GM19468 (cell line): ENCODE results near the gene CYLD.

ENCODE experiments used
- ATAC-seq: cut with Tn5 transposase; IDR thresholded peaks from one replicate; pipeline ENCODE4 v1.9.1; 2021; ENCODE audit warnings: mild to moderate bottlenecking, moderate library complexity, moderate number of reproducible peaks; ENCODE audit not compliant: unreplicated experiment; ENCODE audit errors: extremely low read depth

The CYLD gene

DNA sequence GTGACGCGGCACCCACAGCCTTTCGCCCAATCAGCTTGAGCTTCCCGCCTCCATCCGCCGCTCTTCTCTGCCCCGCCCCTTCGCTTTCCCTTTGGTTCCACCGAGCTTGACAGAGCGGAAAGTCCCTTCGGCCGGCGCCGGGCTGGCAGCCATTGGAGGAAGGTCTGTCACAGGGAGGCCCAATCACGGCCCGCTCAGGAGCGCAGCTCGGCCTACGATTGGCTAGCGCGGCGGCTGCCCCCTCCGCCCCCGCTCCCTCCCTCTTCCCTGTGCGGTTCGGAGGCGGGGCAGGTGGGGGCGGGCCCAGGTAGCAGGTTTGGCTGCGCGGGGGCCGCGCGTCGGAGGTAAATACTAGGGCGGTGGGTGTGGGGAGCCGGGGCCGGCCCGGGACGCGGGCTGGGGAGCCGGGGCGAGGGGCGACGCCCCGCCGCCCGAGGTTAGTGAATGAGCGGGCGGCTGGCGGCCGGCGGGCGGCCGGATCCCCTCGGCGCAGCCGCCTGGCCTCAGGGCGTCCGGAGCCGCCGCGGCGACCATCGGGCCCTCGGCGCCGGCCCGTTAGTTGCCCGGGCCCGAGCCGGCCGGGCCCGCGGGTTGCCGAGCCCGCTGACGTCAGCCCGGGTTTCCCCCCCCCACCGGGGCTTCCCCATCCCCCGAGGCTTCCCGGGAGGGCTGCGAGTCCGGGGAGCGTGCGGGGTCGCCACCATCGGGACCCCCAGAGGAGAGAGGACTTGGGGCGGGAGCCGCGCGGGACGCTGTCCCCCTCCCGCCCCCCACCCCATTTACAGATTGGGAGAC lies at the start of gene CYLD:
Gene CYLD, plus strand, starts transcription at position 306 of the 795 bp plus-strand sequence. CDS start 7,613 bp downstream, outside the sequence.
- peak; percentile 89 for ATAC-seq

DNA sequence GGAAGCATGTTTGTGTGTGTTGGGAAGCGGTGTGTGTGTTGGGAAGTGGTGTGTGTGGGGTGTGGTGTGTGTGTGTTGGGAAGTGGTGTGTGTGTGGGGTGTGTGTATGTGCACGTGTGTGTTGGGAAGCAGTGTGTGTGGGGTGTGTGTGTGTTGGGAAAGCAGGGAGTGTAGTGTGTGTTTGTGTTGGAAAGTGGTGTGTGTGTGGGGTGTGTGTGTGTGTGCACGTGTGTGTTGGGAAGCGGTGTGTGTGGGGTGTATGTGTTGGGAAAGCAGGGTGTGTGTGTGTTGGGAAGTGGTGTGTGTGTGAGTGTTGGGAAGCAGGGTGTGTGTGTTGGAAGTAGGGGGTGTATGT lies 49.3 kb upstream of the CYLD start:
- ATAC-seq: no peak

DNA sequence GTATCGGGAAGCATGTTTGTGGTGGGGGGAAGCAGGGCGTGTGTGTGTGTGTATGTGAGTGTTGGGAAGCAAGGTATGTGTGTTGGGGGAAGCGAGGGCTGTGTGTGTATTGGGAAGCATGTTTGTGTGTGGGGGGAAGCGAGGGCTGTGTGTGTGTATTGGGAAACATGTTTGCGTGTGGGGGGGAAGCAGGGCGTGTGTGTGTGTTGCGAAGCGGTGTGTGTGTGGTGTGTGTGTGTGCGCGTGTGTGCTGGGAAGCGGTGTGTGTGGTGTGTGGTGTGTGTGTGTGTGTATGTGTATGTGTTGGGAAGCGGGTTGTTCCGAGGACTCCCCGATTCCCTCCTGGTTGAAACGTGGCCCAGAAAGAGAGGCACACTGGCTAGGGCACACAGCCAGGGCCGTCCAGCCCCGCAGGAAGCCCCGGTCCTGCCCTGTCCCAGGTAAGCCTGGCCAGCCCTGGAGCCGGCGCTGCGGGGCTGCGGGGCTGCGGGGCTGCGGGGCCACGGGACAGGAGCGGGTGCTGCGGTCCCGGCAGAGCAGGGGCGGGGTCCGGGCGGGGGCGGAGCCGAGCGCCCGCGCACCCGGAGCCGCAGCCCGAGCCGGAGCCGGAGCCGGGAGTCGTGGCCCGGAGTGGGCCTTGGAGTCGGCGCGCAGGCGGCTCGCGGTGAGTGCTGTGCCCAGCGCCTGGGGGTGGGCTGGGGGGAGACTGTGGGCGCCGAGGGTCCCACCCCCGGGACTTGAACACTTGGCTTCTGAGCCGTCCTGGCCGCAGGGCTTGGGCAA lies 48.7 kb upstream of the CYLD start, which contains the start of gene NOD2:
Gene NOD2, plus strand, starts transcription at position 608 of the 783 bp plus-strand sequence. CDS start 5,890 bp downstream, outside the sequence.
- no peak for ATAC-seq

DNA sequence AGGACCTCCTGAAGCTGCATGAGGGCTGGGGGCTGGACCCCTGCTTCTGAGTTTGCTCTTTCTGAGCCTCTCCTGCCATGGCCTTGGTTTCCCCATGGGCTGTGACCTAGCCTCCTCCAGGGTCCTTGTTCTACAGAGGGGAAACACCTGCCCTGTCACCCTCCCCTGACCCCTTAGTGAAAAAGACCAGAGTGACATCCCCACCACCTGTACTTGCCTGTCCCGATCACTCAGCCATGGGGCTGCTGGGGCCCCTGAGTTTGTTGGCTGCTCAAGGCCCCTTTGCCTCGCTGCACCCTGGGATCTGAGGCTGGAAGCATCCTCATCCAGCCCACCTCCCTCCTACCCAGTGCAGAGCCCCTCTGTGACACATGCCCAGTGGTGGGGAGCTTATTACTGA lies 47.7 kb upstream of the CYLD start:
- no peak for ATAC-seq

DNA sequence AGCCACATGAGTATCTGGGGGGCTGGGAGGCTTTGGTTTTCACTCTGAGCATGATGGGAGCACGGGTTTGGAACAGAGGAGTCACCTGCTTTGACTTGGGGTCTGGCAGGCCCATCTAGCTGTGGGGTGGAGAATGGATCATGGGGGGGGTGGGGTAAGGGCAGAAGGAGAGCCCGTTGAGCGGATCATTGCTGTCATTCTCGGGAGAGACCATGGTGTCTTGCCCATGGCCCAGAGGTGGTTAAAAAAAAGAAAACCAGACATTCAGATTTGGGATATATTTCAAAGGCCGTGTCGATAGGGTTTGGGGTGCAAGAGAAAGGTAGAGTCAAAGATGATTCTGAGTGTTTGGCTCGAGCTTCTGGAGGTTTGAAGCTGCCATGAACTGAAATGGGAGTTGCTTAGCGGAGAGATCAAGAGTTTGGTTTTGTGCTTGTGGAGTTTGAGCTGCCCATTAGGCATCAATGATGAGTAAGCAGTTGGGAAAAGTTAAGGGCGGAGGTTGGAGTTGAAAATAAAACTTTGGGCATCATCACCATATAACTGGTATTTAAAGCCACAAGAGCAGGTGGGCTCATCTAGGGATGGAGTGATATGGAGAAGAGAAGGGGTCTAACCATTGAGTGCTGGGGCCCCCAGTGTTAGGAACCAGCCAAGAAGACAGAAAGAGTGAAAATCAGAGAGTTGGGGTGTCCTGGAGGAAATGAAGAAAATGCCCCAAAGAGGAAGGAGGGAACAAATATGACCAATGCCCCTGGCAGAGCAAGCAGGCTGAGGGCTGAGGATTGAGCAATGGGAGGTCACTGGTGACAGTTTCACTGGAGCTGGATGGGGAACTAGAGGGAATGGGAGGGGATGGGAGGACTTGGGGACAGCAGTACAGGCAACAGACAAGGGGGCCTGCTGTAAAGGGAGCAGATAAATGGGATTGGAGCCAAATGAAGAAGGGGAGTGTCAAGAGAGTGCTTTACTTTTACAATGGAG lies 46.6 kb upstream of the CYLD start:
- no peak for ATAC-seq

DNA sequence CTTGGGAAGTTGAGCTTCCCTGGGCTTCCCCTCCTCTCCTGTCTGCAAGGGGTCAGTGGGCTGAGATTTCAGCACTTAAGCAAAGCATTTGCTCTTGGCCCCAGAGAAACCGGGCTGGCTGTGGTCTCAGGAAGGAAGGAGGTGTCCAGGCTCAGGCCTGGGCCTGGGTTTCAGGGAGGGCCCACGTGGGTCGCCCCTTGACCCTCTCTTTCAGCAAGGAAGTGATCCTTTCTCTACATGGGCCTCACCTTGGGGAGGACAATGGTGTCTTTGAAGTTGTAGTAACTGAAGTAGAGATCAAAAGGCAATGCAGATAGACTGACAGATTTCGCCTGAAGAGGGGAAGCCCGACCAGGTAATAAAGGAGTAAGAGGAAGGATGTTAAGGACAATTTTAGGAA lies 45.8 kb upstream of the CYLD start:
- ATAC-seq: no peak

DNA sequence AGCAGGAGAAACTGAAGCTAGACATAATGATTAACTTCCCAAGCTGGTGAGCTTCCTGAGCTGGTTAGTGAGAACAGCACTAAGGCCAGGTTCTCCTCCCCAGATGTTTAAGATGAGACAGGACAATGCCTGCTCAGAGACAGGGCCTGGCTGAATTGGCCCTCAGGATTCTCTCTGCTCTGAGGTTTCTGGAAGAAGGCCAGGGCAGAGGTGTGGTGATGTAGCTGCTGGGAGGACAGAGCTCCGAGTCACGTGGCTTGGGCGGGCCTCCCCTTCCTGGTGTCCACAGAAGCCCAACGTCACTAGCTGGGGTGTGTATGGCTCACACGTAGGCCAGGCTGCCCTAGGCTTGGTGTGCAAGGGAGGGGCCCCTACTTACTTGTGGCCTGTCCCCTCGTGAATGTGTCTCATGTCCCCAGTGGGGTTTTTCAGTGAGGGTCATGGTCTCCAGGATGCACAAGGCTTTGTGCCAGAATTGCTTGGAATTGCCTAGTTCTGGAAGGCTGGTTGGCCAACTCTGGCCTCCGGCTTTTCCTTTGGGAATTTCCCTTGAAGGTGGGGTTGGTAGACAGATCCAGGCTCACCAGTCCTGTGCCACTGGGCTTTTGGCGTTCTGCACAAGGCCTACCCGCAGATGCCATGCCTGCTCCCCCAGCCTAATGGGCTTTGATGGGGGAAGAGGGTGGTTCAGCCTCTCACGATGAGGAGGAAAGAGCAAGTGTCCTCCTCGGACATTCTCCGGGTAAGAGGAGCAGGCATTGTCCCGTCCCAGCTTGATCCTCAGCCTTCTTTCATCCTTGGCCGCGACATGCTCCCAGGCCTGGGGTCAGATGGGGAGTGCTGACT lies 45.1 kb upstream of the CYLD start:
- ATAC-seq: peak; percentile 47

DNA sequence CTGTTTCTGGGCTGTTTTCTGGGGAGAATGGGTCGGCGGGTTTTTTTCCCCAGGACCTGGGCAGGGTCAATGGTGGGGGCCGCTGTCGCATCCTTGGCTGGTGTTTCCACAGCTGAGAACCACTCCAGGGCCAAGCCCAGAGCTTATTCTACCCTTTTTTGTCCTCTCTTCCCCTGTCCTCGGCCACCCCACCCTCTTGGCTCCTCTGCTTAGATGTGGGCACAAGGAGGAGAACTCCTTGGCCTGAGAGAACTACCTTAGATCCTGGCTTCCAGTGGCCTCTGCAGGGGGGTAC lies 44.5 kb upstream of the CYLD start:
- ATAC-seq: no peak

DNA sequence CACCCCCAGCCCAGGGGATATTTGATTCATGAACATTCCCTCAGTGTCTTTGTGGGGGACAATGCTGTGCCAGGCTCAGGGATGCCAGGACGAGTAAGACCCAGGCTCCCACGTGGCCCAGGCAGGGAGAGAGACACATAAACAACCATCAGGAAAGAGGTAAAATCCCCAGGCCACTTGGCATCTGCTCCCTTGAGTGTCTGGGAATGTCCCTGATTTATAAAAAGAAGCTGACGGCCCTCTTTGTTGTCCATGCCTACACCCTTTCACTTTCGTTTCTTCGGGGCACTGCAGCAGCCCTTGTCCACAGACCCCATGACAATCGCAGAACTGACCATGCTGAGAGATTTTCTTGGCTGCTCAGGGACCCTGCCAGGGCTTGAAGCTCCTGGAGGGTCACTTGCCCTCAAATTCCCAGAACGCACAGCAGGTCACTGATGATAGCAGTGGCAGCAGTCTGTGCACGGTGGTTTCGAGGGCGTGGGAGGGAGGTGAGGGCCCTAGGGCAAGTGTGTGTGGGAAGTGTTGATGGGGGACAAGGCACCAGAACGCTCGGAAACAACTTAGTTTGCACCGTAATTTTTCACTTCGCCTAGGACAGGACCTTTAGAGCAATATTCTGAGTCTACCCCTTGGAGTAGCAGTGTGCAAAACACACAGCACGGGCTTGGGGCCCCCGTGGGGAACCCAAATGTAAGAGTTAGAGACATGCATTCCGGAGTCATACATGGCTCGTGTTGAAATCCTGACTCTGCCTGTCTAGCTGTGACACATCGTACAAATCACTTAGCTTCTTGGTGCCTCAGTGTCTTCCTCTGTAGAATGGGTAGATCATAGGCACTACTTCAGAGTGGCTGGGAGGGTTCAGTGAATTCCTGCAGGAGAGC lies 43.8 kb upstream of the CYLD start:
- peak; percentile 27 for ATAC-seq

DNA sequence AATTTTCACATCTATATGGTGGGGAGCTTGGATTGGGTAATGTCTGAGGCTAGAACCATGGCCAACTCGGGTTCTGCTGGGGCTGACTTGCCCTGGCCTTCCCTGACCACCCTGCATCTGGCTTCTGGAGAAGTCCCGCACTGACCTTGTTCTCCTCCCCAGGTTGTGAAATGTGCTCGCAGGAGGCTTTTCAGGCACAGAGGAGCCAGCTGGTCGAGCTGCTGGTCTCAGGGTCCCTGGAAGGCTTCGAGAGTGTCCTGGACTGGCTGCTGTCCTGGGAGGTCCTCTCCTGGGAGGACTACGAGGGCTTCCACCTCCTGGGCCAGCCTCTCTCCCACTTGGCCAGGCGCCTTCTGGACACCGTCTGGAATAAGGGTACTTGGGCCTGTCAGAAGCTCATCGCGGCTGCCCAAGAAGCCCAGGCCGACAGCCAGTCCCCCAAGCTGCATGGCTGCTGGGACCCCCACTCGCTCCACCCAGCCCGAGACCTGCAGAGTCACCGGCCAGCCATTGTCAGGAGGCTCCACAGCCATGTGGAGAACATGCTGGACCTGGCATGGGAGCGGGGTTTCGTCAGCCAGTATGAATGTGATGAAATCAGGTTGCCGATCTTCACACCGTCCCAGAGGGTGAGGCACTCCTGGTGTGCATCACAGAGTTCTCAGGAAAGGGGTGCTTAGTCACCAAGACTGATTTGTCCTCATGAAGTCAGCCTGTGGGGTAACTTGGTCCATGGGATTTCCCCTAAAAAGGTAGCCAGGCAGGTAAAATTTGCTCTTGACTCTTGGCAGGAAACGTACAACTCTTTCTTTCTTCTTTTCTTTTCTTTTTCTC lies 42.3 kb upstream of the CYLD start:
- no peak for ATAC-seq

DNA sequence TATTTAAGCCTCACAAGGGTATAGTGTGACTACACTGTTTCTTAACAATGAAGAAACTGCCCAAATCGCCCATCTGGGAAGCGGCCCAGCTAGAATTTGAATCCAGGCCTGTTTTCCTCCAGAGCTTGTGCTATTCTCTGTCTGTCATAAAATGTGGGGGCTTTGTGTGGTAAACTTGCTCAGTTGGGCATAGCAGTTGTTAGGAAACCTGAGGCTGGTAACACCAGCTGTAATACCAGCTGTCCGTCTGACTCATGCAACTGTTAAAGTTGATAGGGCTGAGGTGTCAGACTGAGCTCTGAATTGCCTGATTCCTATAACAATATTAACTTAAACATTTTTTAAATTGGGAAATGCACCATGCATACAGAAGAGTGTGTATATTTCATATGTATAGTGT lies 39.2 kb upstream of the CYLD start:
- ATAC-seq: no peak

DNA sequence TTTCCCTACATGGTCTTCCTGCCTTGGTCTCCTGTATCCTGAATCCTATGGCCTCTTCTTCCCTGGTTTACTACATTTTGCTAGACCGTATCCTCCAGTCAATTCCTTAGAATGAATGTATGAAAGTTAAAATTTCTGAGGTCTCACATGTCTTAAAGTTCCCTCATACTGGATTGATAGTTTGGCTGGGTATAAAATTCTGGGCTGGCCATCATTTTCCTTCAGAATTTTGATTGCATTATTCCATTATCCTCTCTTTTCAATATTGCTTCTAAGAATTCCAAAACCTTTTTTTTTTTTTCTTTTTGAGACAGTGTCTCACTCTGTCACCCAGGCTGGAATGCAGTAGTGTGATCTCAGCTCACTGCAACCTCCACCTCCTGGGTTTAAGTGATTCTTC lies 37.6 kb upstream of the CYLD start:
- ATAC-seq: no peak

DNA sequence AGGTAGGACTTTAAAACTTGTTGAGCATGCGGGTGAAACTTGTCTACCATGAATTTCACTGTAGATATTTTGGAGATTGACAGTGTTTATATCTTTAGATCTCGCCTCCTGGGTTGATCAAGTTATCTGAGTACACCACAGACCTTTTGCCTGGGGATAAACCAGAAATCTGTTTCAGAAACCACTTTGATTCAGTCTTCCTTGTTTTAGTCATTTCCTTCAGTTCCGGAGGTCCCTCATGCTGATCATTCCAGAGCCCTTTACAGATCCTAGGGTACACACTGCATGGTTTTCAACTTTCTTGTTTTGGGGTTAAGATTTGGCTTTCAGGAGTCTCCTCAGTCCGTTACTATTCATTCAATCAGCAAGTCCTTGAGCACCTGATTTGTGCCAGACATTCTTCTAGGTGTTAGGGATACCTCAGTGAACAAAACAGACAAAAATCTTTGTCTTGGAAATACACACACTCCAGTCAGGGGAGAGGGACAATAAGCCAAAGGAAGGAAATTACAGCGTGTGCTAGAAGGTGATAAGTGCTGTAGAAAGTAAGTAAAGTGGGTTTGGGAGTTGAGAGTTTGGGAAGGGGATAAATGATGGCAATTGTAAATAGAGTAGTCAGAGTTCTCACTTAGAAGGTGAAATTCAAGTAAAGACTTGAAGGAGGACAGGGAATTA lies 36.3 kb upstream of the CYLD start:
- ATAC-seq: no peak

DNA sequence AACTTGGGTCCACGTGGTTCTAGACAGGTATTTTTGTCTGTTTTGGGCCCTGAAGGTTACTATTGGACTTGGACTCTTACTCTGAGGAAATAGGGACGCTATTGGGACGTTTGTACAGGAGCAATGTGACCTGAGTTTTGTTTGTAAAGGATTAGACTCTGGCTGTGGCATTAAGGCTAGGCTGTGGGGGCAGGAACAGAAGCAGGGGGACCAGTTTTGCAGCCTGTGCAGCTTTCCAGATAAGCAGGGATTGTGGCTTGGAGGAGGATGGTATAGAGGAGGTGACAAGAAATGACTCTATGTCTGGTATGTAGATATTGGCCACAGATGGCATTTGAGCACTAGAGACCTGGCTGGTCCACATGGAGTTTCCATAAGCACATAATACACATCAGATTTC lies 35.6 kb upstream of the CYLD start:
- no peak for ATAC-seq

DNA sequence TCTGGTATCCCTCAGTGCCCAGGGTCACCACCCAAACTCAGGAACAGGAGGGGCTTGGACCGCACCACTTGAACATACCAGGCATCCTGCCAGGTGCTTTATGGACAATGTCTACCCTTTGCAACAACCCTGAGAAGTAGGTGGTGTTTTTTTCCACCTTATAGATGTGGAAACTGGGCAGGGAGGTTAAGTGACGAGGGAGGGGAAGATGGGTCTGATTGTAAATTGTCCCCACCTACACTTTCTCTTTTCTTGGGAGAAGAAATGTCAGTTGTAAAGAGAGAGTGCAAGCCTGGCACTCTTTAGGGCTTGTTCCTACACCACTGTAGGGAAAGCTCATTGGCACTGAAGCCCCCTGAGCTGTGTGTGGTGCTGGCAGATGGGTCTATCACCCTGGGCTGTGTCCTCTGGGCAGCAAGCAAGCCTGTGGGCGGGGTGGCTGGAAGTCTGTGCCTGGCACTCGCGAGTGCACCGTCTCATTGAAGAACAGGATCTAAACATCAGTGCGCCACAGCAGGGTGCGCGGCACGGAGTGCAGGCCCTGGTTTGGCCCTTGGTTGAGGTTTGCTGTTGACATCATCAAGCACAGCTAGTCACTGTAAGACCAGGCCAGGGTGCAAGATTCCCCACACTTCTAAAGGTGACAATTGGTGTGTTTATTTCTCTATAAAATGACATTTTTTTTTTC lies 33.4 kb upstream of the CYLD start:
- no peak for ATAC-seq

DNA sequence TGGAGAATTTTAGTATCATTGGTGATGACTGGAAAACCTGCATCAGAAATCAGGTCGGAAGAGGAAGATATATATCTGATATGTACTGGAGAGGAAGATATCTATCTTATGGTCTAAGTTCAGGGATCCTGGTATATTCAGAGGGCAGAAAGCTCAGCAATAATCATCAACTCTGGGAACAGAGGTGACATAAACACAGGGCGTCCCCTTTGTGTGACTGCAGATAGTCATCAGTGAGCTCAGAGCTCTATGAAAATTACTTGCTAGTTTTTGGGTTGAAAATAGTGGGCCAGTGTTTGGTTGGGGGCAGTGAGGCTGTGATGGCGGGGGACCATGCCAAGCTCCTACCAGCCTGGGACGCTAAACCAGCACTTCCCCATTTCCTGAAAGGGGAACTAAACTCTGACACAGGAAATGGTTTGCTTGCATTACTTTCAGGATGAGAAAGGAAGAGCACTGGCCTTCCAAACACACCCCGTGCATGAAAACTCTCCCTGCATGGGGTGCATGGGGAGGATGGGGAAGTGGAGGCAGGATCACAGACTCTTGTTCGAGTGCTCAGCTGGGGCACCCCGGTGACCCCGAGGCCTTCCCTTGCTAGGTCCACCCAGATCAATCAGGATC lies 32.7 kb upstream of the CYLD start:
- no peak for ATAC-seq
